ENCODE data around the gene DYNLRB1. TPM values are rescaled to one million over a fixed set of nuclear protein-coding genes. Genes with fewer than 3 reads are reported as not detected.
A peak's percentile ranks its signal among the peaks of the same experiment; 100 is the strongest.

The DYNLRB1 gene
- total and polyA plus RNA-seq, 2 of the 13 experiments (the other 11 are each of a cell fraction or from before 2014, with no cell fraction given), result 140 to 244 TPM

DNA sequence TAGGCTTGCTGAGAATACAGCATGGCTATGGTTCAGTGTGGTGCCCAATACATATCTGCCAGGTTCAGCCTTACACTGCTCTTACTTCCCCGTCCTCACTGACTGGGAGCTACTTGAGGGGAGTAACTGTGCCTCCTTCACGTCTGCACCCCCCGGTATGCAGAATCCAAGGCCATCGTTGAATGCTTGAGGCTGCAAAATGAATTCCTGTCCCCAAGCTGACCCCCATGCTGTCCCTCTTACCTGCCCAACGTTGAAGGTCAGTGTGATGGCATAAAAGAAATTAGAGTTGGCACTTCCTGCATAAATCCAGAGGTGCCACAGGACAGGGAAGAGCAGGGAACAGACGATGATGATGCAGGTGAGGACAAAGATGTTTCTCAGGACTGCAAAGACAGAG is 58.6 kb downstream of the DYNLRB1 start:
- Histone ChIP-seq H3K4me3 (replicated peaks in 1 of 3; ENCODE audit: insufficient read depth in 1 of 3, low read depth in 2 of 3, low read length in 3 of 3) (no peak overlapping the region), H3K9ac (ENCODE audit: insufficient read depth, low read depth, low read length) (no peak overlapping the region), H2AFZ (ENCODE audit: low read length) (no peak overlapping the region), H3K4me2 (ENCODE audit: low read depth, low read length) (no peak overlapping the region), H3K36me3 (replicated peaks in 1 of 2; ENCODE audit: control insufficient read depth in 1 of 2, insufficient read depth in 2 of 2, low read length in 2 of 2) (peaks cover 27 to 58% of the 10 kb centered on the region in 2 experiments), H3K27ac (ENCODE audit: extremely low read length, insufficient read depth, low read length) (no peak overlapping the region), H4K20me1 (ENCODE audit: insufficient read depth, low read length) (no peaks in the 10 kb centered on the region), H3K9me3 (ENCODE audit: low read length) (no peaks in the 10 kb centered on the region), H3K4me1 (ENCODE audit: insufficient read depth, low read length) (no peaks in the 10 kb centered on the region), H3K79me2 (ENCODE audit: insufficient read depth, low read length) (no peaks in the 10 kb centered on the region), H3K27me3 (ENCODE audit: control insufficient read depth in 1 of 2, insufficient read depth in 2 of 2, low read length in 2 of 2) (no peaks in the 10 kb centered on the region)
- CTCF ChIA-PET (ENCODE audit: low intra/inter-chr PET ratio, low total read pairs), result no interaction called here
- POLR2A ChIA-PET, result no interaction called here
- DNase-seq (ENCODE audit: low spot score) (no peak), ATAC-seq (no peak; the same call in 2 of the 3 replicates), FAIRE-seq (no peak)
- 92% methylated on average over 6 of the region's 6 CpGs for WGBS (ENCODE audit: low lambda C conversion rate)
- intact Hi-C loops (cut with micrococcal nuclease; ENCODE audit: unreplicated experiment) (no loop called here), in situ Hi-C loops (cut with HindIII; ENCODE audit: extremely low pct_ligation_motif_present, low pct_unique_long_range_greater_than_20kb) (loop anchor here (10.0 kb wide), 1 partner anchor 200 kb away; no protein-coding TSS in a partner anchor)
- no peak for TF ChIP-seq ZNF710 (CRISPR knock-in tag; IDR thresholded peaks at IDR 0.05; ENCODE audit: borderline replicate concordance)
- no TSS peak for BruUV-seq (replicated peaks)

DNA sequence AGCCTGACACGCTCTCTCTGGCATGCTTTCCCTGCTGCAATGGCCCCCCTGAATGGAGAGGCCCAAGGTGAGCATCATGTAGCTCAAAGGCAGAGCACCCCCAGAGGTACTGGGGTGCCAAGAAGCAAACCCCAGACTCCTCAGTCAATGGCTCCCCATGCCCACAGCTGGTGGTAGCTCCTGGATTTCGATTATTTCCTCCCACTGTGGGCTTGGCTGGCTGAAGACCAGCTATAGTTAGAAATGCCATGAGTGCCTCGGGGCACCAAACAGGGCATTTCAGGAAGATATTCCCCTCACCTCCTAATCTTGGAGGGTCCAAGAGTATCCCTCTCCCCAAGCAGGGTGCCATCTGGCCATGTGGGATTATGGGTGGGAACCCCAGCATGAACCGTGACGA is 59.0 kb downstream of the DYNLRB1 start:
- Histone ChIP-seq H3K4me2 (ENCODE audit: low read depth, low read length) (no peak overlapping the region), H2AFZ (ENCODE audit: low read length) (no peak overlapping the region), H3K79me2 (ENCODE audit: insufficient read depth, low read length) (no peaks in the 10 kb centered on the region), H3K27me3 (ENCODE audit: control insufficient read depth in 1 of 2, insufficient read depth in 2 of 2, low read length in 2 of 2) (no peaks in the 10 kb centered on the region), H3K4me3 (replicated peaks in 1 of 3; ENCODE audit: insufficient read depth in 1 of 3, low read depth in 2 of 3, low read length in 3 of 3) (no peak overlapping the region), H3K27ac (ENCODE audit: extremely low read length, insufficient read depth, low read length) (no peak overlapping the region), H4K20me1 (ENCODE audit: insufficient read depth, low read length) (no peaks in the 10 kb centered on the region), H3K36me3 (replicated peaks in 1 of 2; ENCODE audit: control insufficient read depth in 1 of 2, insufficient read depth in 2 of 2, low read length in 2 of 2) (peaks cover 28 to 59% of the 10 kb centered on the region in 2 experiments), H3K9ac (ENCODE audit: insufficient read depth, low read depth, low read length) (no peak overlapping the region), H3K9me3 (ENCODE audit: low read length) (no peaks in the 10 kb centered on the region), H3K4me1 (ENCODE audit: insufficient read depth, low read length) (no peaks in the 10 kb centered on the region)
- in situ Hi-C loops (cut with HindIII; ENCODE audit: extremely low pct_ligation_motif_present, low pct_unique_long_range_greater_than_20kb), result loop anchor here (10.0 kb wide), 1 partner anchor 200 kb away; no protein-coding TSS in a partner anchor
- no peak for FAIRE-seq
- DNase-seq (ENCODE audit: low spot score), result no peak
- no TSS peak for BruUV-seq (replicated peaks)
- ATAC-seq, result no peak
- WGBS (ENCODE audit: low lambda C conversion rate), result 88% methylated on average over 5 of the region's 5 CpGs
- no peak for TF ChIP-seq ADNP (CRISPR knock-in tag; IDR thresholded peaks at IDR 0.05)
- 0 out of 4 replicates have a peak, but pooled peaks of 1 of the 2 experiments have one; percentile 13 for TF ChIP-seq POLR2A (IDR thresholded peaks at IDR 0.05; ENCODE audit: insufficient read depth in 1 of 2, low read depth in 2 of 2, low read length in 2 of 2)
- ChIA-PET POLR2A (no interaction called here), CTCF (ENCODE audit: low intra/inter-chr PET ratio, low total read pairs) (no interaction called here)
- intact Hi-C loops (cut with micrococcal nuclease; ENCODE audit: unreplicated experiment), result no loop called here

Data from HepG2 (cell line).